H9 (cell line): Measurements from ENCODE around the gene ENDOV. TPM values are rescaled to one million over a fixed set of nuclear protein-coding genes. Genes with fewer than 3 reads are reported as not detected.

ENCODE experiments used
- DNase-seq: peaks from one replicate; pipeline ENCODE4 v3.0.0-alpha.2; 2017
- H2AFZ ChIP-seq: one replicate; pipeline ENCODE4 v1.6.1; 2013; ENCODE audit warnings: mild to moderate bottlenecking, low read length, control low read depth, moderate library complexity
- H2AK5ac ChIP-seq: 2 replicates; pipeline ENCODE4 v1.6.1; 2013; ENCODE audit warnings: low read length, control low read depth, mixed read lengths; ENCODE audit not compliant: insufficient read length
- H2BK120ac ChIP-seq: one replicate; pipeline ENCODE4 v1.6.1; 2013; ENCODE audit warnings: low read depth, mild to moderate bottlenecking, low read length, control low read depth, inconsistent platforms; ENCODE audit not compliant: poor library complexity, severe bottlenecking
- H2BK12ac ChIP-seq: 2 replicates; pipeline ENCODE4 v1.6.1; 2013; ENCODE audit warnings: low read length, control low read depth, mixed read lengths, low read depth; ENCODE audit not compliant: insufficient read length
- H2BK15ac ChIP-seq: 2 replicates; pipeline ENCODE4 v1.6.1; 2013; ENCODE audit warnings: low read depth, low read length, control low read depth
- H2BK20ac ChIP-seq: one replicate; pipeline ENCODE4 v1.6.1; 2013; ENCODE audit warnings: low read depth, mild to moderate bottlenecking, low read length, control low read depth, inconsistent platforms; ENCODE audit not compliant: poor library complexity, severe bottlenecking
- H2BK5ac ChIP-seq: 2 replicates; pipeline ENCODE4 v1.6.1; 2013; ENCODE audit warnings: low read length, control low read depth, mixed read lengths; ENCODE audit not compliant: insufficient read length
- H3K14ac ChIP-seq: 2 replicates; pipeline ENCODE4 v1.6.1; 2013; ENCODE audit warnings: low read length, control low read depth; ENCODE audit not compliant: insufficient read depth
- H3K18ac ChIP-seq: 2 replicates; pipeline ENCODE4 v1.6.1; 2013; ENCODE audit warnings: low read depth, mild to moderate bottlenecking, mixed read lengths, low read length, control low read depth; ENCODE audit not compliant: insufficient read length
- H3K23ac ChIP-seq: 2 replicates; pipeline ENCODE4 v1.6.1; 2013; ENCODE audit warnings: low read length, control low read depth, mixed read lengths, low read depth; ENCODE audit not compliant: insufficient read length
- H3K23me2 ChIP-seq: 2 replicates; pipeline ENCODE4 v1.6.1; 2013; ENCODE audit warnings: low read depth, mild to moderate bottlenecking, mixed read lengths, low read length, control low read depth; ENCODE audit not compliant: insufficient read length, poor library complexity, severe bottlenecking
- H3K27ac ChIP-seq: 2 replicates; pipeline ENCODE4 v1.5.1; 2013; ENCODE audit warnings: low read length, control low read depth, mixed read lengths, low read depth; ENCODE audit not compliant: insufficient read length
- H3K27me3 ChIP-seq: 2 replicates; pipeline ENCODE4 v1.6.1; 2013; ENCODE audit warnings: low read length, control low read depth, inconsistent platforms; ENCODE audit not compliant: insufficient read depth
- H3K4ac ChIP-seq: 2 replicates; pipeline ENCODE4 v1.6.1; 2013; ENCODE audit warnings: low read depth, mild to moderate bottlenecking, control low read depth, inconsistent platforms, low read length, moderate library complexity
- H3K4me1 ChIP-seq: 2 replicates; pipeline ENCODE4 v1.6.1; 2013; ENCODE audit warnings: low read length, control low read depth, inconsistent platforms; ENCODE audit not compliant: insufficient read depth
- H3K4me2 ChIP-seq: 2 replicates; pipeline ENCODE4 v1.6.1; 2013; ENCODE audit warnings: low read length, control low read depth, mixed read lengths; ENCODE audit not compliant: insufficient read length, insufficient read depth
- H3K56ac ChIP-seq: 2 replicates; pipeline ENCODE4 v1.6.1; 2013; ENCODE audit warnings: low read depth, mild to moderate bottlenecking, mixed read lengths, low read length, control low read depth; ENCODE audit not compliant: insufficient read length
- H3K79me1 ChIP-seq: 2 replicates; pipeline ENCODE4 v1.6.1; 2013; ENCODE audit warnings: low read depth, mild to moderate bottlenecking, moderate library complexity, low read length, control low read depth, inconsistent platforms; ENCODE audit not compliant: insufficient read depth, poor library complexity, severe bottlenecking
- H3K79me2 ChIP-seq: 2 replicates; pipeline ENCODE4 v1.6.1; 2013; ENCODE audit warnings: low read length, control low read depth, inconsistent platforms; ENCODE audit not compliant: insufficient read depth
- H3K9ac ChIP-seq: 2 replicates; pipeline ENCODE4 v1.6.1; 2013; ENCODE audit warnings: low read length, control low read depth, mixed read lengths; ENCODE audit not compliant: insufficient read length; ENCODE audit errors: extremely low read depth
- H3K9me3 ChIP-seq: one replicate; pipeline ENCODE4 v1.6.1; 2013; ENCODE audit warnings: low read depth, low read length, inconsistent platforms; ENCODE audit not compliant: control insufficient read depth
- H3T11ph ChIP-seq: one replicate; pipeline ENCODE4 v1.6.1; 2013; ENCODE audit warnings: mild to moderate bottlenecking, low read length, control low read depth, inconsistent platforms
- H4K20me1 ChIP-seq: one replicate; pipeline ENCODE4 v1.6.1; 2013; ENCODE audit not compliant: control insufficient read depth, insufficient read length, insufficient read depth
- H4K5ac ChIP-seq: 2 replicates; pipeline ENCODE4 v1.6.1; 2013; ENCODE audit warnings: low read depth, mild to moderate bottlenecking, mixed read lengths, low read length, control low read depth; ENCODE audit not compliant: insufficient read length
- H4K8ac ChIP-seq: replicated peaks from 2 replicates; pipeline ENCODE4 v1.6.1; 2013; ENCODE audit warnings: low read length, control low read depth, mixed read lengths, low read depth; ENCODE audit not compliant: insufficient read length
- H4K91ac ChIP-seq: 2 replicates; pipeline ENCODE4 v1.6.1; 2013; ENCODE audit warnings: low read depth, mild to moderate bottlenecking, moderate library complexity, mixed read lengths, low read length, control low read depth; ENCODE audit not compliant: insufficient read length
- H3K27ac Mint-ChIP-seq, 3 experiments: 2 replicates in 2 of 3; 3 replicates in 1 of 3; pipeline ENCODE4 v1.8.0; 2020 to 2021; ENCODE audit warnings: mixed read lengths in 3 of 3, mild to moderate bottlenecking in 1 of 3, moderate library complexity in 1 of 3
- H3K27me3 Mint-ChIP-seq: 2 replicates; pipeline ENCODE4 v1.8.0; 2021; ENCODE audit warnings: low read depth, mild to moderate bottlenecking, moderate library complexity, mixed read lengths
- H3K36me3 Mint-ChIP-seq, 3 experiments: 2 replicates in 2 of 3; 3 replicates in 1 of 3; pipeline ENCODE4 v1.8.0; 2020 to 2021; ENCODE audit warnings: low read depth in 3 of 3, mixed read lengths in 3 of 3; ENCODE audit not compliant: insufficient read depth in 1 of 3
- H3K4me1 Mint-ChIP-seq, 2 experiments: 2 replicates each; pipeline ENCODE4 v1.8.0; 2020; ENCODE audit warnings: mixed read lengths in 2 of 2
- H3K4me3 Mint-ChIP-seq, 2 experiments: 2 replicates in 1 of 2; 3 replicates in 1 of 2; pipeline ENCODE4 v1.8.0; 2020 to 2021; ENCODE audit warnings: mild to moderate bottlenecking in 2 of 2, mixed read lengths in 2 of 2, moderate library complexity in 1 of 2
- H3K9me3 Mint-ChIP-seq, 2 experiments: 2 replicates in 1 of 2; 3 replicates in 1 of 2; pipeline ENCODE4 v1.8.0; 2020; ENCODE audit warnings: mild to moderate bottlenecking in 2 of 2, mixed read lengths in 2 of 2, moderate library complexity in 1 of 2
- CTCF ChIP-seq: fragments of 200-600 bp; sonication (generic); conservative IDR thresholded peaks from 3 replicates; pipeline ENCODE4 v1.8.0; 2021; ENCODE audit warnings: antibody characterized with exemption, mild to moderate bottlenecking
- WGBS: extraction: QIAGEN DNeasy Blood & Tissue Kit; methylation state at CpG from one replicate; pipeline ENCODE4 v1.1.7; 2013; ENCODE audit warnings: missing lambda C conversion rate, low lambda C conversion rate, mixed read lengths; ENCODE audit not compliant: insufficient read length; ENCODE audit errors: extremely low coverage; 5-methylcytosine and 5-hydroxymethylcytosine counted together
- total RNA-seq: library from RNA; stranded (reverse); gene quantifications from 2 replicates; pipeline ENCODE4 v1.2.1, GENCODE V29; 2021

Gene ENDOV
- total RNA-seq, 1 experiment from 2014 or later = 17.1 TPM

- Histone ChIP-seq H3K79me2 (no peaks in the 10 kb centered on the region), H2BK20ac (no peak overlapping the region), H4K91ac (no peak overlapping the region), H3K27ac (no peak overlapping the region), H2AK5ac (no peak overlapping the region), H4K20me1 (no peaks in the 10 kb centered on the region), H4K5ac (no peak overlapping the region), H3K23me2 (no peaks in the 10 kb centered on the region), H3K23ac (no peak overlapping the region), H2BK15ac (no peak overlapping the region), H3K9ac (no peak overlapping the region), H3K79me1 (no peaks in the 10 kb centered on the region), H3K27me3 (no peaks in the 10 kb centered on the region), H2BK120ac (no peak overlapping the region), H3K4me2 (no peak overlapping the region), H3K4ac (no peak overlapping the region), H2BK5ac (no peak overlapping the region), H3K14ac (no peak overlapping the region), H2AFZ (no peak overlapping the region), H3T11ph (no peak overlapping the region), H3K4me1 (no peaks in the 10 kb centered on the region), H3K56ac (no peak overlapping the region), H4K8ac (no peak overlapping the region), H3K18ac (no peak overlapping the region), H3K9me3 (no peaks in the 10 kb centered on the region), H2BK12ac (no peak overlapping the region)
- no peak overlapping the region for H3K4me3 Mint-ChIP-seq
- H3K9me3 Mint-ChIP-seq = no peaks in the 10 kb centered on the region; a peak in 1 of 5 replicates
- TF ChIP-seq CTCF = no peak
- no peak for DNase-seq
- peaks cover 0 to 11% of the 10 kb centered on the region in 2 experiments; a peak in 2 of 4 replicates for H3K4me1 Mint-ChIP-seq
- peaks cover 0 to 5% (median 0%) of the 10 kb centered on the region in 3 experiments; a peak in 1 of 7 replicates for H3K36me3 Mint-ChIP-seq
- WGBS = no CpG with 5 or more reads among the region's 13 CpGs
- H3K27ac Mint-ChIP-seq = no peak overlapping the region
- peaks cover 75% of the 10 kb centered on the region for H3K27me3 Mint-ChIP-seq
Measured at GRCh38 chr17:80463784-80464400, 48.9 kb downstream of the ENDOV start.
